Osteoblast (primary cell): Measurements from ENCODE around the gene SORBS2. TPM values are rescaled to one million over a fixed set of nuclear protein-coding genes. Genes with fewer than 3 reads are reported as not detected.
A peak's percentile ranks its signal among the peaks of the same experiment; 100 is the strongest.

Source experiments
- DNase-seq: peaks from one replicate; pipeline ENCODE4 v3.0.0; 2011; ENCODE audit warnings: low spot score, mixed read lengths; ENCODE audit not compliant: insufficient read length; ENCODE audit errors: missing footprints
- H2AFZ ChIP-seq: 2 replicates; pipeline ENCODE4 v1.6.0; 2011; ENCODE audit warnings: mild to moderate bottlenecking, low read length
- H3K27ac ChIP-seq: 2 replicates; pipeline ENCODE4 v1.5.1; 2011; ENCODE audit warnings: mild to moderate bottlenecking, low read depth, low read length, moderate library complexity
- H3K27me3 ChIP-seq: 2 replicates; pipeline ENCODE4 v1.6.0; 2012; ENCODE audit warnings: mild to moderate bottlenecking, control low read depth, inconsistent platforms, low read length, moderate library complexity; ENCODE audit not compliant: insufficient read depth
- H3K36me3 ChIP-seq: 2 replicates; pipeline ENCODE4 v1.5.1; 2011; ENCODE audit warnings: mild to moderate bottlenecking, low read length, control low read depth, moderate library complexity; ENCODE audit not compliant: insufficient read depth
- H3K4me1 ChIP-seq: 2 replicates; pipeline ENCODE4 v1.5.1; 2011; ENCODE audit warnings: mild to moderate bottlenecking, low read length, control low read depth, moderate library complexity; ENCODE audit not compliant: insufficient read depth
- H3K4me2 ChIP-seq: 2 replicates; pipeline ENCODE4 v1.6.0; 2011; ENCODE audit warnings: mild to moderate bottlenecking, low read length; ENCODE audit not compliant: insufficient read depth
- H3K4me3 ChIP-seq: fragments of 200-600 bp; sonication (generic); 3 replicates; pipeline ENCODE4 v1.5.1; 2012; ENCODE audit warnings: mild to moderate bottlenecking, low read length, inconsistent platforms; ENCODE audit not compliant: insufficient read depth
- H3K79me2 ChIP-seq: 2 replicates; pipeline ENCODE4 v1.6.0; 2012; ENCODE audit warnings: mild to moderate bottlenecking, low read length, control low read depth, inconsistent platforms; ENCODE audit not compliant: insufficient read depth
- H3K9me3 ChIP-seq: 2 replicates; pipeline ENCODE4 v1.5.1; 2011; ENCODE audit warnings: low read depth, low read length, control low read depth
- H4K20me1 ChIP-seq: 2 replicates; pipeline ENCODE4 v1.6.0; 2012; ENCODE audit warnings: mild to moderate bottlenecking, low read length, control low read depth; ENCODE audit not compliant: insufficient read depth
- total RNA-seq: library from RNA; depleted of rRNA; stranded (reverse); fragments of >200 nt; gene quantifications from 2 replicates; pipeline ENCODE4 v1.2.3, GENCODE V29; 2012
- TF ChIP-seq, protein P1 (sequence below): IDR thresholded peaks from 2 replicates; pipeline ENCODE4 v1.5.1; 2011; ENCODE audit warnings: mild to moderate bottlenecking, low read depth, low read length, moderate library complexity; ENCODE audit errors: extremely low read depth

Gene SORBS2
- total RNA-seq, 1 donor: 85.0 TPM

DNA sequence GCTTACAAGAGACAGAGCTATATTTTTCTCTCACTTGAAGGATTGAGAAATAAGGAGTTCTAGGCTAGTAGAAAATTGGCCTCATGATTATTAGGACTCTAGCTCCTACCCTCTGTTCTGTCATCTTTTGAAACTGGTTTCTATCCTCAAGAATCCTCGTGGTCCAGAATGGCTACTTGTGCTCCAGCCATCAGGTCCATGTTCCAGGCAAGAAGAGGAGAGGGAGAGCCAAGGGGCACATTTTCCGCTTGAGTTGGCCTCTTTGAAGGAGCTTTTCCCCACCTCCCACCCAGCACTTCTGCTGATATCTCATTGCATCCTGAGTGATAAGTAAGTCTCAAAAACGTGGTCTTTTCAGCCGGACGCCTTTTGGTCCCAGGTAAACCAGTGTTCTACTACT, 7.2 kb upstream of the SORBS2 start:
- H3K79me2 ChIP-seq: no peaks in the 10 kb centered on the region
- H3K9me3 ChIP-seq: no peaks in the 10 kb centered on the region
- DNase-seq: no peak
- no peak overlapping the region for H2AFZ ChIP-seq
- no peak overlapping the region for H3K4me3 ChIP-seq
- H3K27ac ChIP-seq: no peak overlapping the region
- no peaks in the 10 kb centered on the region for H4K20me1 ChIP-seq
- H3K4me2 ChIP-seq: no peak overlapping the region
- TF ChIP-seq, protein P1, sequence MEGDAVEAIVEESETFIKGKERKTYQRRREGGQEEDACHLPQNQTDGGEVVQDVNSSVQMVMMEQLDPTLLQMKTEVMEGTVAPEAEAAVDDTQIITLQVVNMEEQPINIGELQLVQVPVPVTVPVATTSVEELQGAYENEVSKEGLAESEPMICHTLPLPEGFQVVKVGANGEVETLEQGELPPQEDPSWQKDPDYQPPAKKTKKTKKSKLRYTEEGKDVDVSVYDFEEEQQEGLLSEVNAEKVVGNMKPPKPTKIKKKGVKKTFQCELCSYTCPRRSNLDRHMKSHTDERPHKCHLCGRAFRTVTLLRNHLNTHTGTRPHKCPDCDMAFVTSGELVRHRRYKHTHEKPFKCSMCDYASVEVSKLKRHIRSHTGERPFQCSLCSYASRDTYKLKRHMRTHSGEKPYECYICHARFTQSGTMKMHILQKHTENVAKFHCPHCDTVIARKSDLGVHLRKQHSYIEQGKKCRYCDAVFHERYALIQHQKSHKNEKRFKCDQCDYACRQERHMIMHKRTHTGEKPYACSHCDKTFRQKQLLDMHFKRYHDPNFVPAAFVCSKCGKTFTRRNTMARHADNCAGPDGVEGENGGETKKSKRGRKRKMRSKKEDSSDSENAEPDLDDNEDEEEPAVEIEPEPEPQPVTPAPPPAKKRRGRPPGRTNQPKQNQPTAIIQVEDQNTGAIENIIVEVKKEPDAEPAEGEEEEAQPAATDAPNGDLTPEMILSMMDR: no peak
- no peaks in the 10 kb centered on the region for H3K36me3 ChIP-seq
- no peaks in the 10 kb centered on the region for H3K4me1 ChIP-seq
- H3K27me3 ChIP-seq: no peaks in the 10 kb centered on the region

- Histone ChIP-seq H2AFZ (no peak overlapping the region), H3K27me3 (no peaks in the 10 kb centered on the region), H3K27ac (no peak overlapping the region), H3K4me1 (no peaks in the 10 kb centered on the region), H4K20me1 (no peaks in the 10 kb centered on the region), H3K4me2 (no peak overlapping the region), H3K9me3 (no peaks in the 10 kb centered on the region), H3K79me2 (no peaks in the 10 kb centered on the region), H3K36me3 (no peaks in the 10 kb centered on the region), H3K4me3 (no peak overlapping the region)
- no peak for DNase-seq
- TF ChIP-seq, protein P1: no peak
These were observed 5.4 kb upstream of the SORBS2 start for GRCh38 chr4:185817403-185817818.

DNA sequence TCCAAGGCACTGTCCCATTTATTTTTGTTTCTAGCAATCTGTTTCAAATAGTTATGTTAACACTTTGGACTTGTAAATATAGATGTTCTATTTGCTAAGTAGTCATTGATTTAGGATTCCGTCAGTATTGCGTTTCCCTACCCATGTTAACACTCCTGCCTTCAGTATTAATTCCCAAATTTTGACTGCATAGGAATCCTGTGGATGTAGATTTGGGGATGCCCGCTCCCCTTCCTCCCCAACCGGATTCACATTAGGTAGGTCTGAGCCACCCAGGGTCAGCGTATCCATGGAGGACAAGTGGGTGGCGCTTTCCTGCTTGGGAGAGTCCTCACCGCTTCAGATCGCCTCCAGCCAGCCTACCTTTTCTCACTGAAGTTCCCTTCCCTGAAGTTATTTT, 1.1 kb upstream of the SORBS2 start:
- H2AFZ ChIP-seq: no peak overlapping the region
- TF ChIP-seq, protein P1: no peak
- no peaks in the 10 kb centered on the region for H3K4me1 ChIP-seq
- no peak overlapping the region for H3K4me3 ChIP-seq
- H3K27me3 ChIP-seq: no peaks in the 10 kb centered on the region
- no peaks in the 10 kb centered on the region for H3K79me2 ChIP-seq
- no peaks in the 10 kb centered on the region for H3K9me3 ChIP-seq
- DNase-seq: no peak
- H4K20me1 ChIP-seq: no peaks in the 10 kb centered on the region
- no peaks in the 10 kb centered on the region for H3K36me3 ChIP-seq
- H3K27ac ChIP-seq: no peak overlapping the region
- H3K4me2 ChIP-seq: no peak overlapping the region

GRCh38 chr4:185810746-185811508, 1.1 kb downstream of the SORBS2 start:
- Histone ChIP-seq H3K9me3 (no peaks in the 10 kb centered on the region), H3K27me3 (no peaks in the 10 kb centered on the region), H4K20me1 (no peaks in the 10 kb centered on the region), H3K36me3 (no peaks in the 10 kb centered on the region), H3K4me1 (no peaks in the 10 kb centered on the region), H2AFZ (peak overlapping the region; percentile 85), H3K79me2 (no peaks in the 10 kb centered on the region), H3K4me3 (peak overlapping the region; percentile 42), H3K27ac (no peak overlapping the region), H3K4me2 (peak overlapping the region; percentile 72)
- TF ChIP-seq, protein P1: no peak
- DNase-seq: no peak
